Measurements from ENCODE around the gene TMC5.

TMC5 gene

DNA sequence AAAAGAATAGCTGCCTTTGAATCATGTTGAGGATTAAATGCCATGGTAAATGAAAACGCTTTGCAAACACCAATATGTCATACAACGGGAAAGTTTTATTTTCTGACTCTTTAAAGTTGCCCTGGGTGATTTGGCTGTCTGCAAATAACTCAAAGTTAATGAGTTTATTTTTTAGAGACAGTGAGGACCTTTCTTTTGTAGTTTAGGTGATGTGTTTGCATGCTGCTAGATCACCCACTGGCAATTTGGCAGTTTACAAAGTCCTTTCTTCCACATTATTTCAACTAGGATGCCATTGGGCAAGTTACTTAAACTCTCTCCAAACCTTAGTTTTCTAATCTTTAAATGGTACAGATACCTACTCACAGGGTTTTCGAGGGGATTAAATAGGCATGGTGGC lies 66.4 kb downstream of the TMC5 start:
- in situ Hi-C loops (cut with MboI; ENCODE audit: low pct_unique_long_range_greater_than_20kb, low sequenced_read_pairs, unreplicated experiment): no loop called here
- TF ChIP-seq, protein P1, sequence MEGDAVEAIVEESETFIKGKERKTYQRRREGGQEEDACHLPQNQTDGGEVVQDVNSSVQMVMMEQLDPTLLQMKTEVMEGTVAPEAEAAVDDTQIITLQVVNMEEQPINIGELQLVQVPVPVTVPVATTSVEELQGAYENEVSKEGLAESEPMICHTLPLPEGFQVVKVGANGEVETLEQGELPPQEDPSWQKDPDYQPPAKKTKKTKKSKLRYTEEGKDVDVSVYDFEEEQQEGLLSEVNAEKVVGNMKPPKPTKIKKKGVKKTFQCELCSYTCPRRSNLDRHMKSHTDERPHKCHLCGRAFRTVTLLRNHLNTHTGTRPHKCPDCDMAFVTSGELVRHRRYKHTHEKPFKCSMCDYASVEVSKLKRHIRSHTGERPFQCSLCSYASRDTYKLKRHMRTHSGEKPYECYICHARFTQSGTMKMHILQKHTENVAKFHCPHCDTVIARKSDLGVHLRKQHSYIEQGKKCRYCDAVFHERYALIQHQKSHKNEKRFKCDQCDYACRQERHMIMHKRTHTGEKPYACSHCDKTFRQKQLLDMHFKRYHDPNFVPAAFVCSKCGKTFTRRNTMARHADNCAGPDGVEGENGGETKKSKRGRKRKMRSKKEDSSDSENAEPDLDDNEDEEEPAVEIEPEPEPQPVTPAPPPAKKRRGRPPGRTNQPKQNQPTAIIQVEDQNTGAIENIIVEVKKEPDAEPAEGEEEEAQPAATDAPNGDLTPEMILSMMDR (IDR thresholded peaks at IDR 0.05; ENCODE audit: extremely low read depth, insufficient read depth, missing control alignments): no peak
- no peak for DNase-seq (ENCODE audit: low spot score)

DNA sequence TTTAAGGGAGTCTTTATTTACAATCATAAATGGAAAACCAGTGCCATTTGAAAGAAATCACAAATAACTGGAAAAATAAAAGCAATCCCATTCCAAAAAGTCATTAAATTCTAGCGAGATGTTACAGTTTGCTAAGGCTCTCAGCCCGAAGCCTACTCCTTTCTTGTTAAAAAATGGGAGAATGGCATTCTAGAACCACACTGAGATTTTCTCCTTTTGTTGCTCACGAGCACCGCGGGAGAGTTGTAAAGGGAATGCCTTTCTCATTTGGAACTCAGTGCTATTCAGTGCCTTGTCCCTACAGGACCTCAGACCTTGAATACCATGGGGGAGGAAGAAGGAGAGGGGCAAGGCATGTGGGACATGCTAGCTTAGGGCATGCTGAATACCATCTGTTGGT lies 67.9 kb downstream of the TMC5 start:
- in situ Hi-C loops (cut with MboI; ENCODE audit: low pct_unique_long_range_greater_than_20kb, low sequenced_read_pairs, unreplicated experiment): no loop called here
- no peak for DNase-seq (ENCODE audit: low spot score)
- TF ChIP-seq, protein P1 (IDR thresholded peaks at IDR 0.05; ENCODE audit: extremely low read depth, insufficient read depth, missing control alignments): no peak

DNA sequence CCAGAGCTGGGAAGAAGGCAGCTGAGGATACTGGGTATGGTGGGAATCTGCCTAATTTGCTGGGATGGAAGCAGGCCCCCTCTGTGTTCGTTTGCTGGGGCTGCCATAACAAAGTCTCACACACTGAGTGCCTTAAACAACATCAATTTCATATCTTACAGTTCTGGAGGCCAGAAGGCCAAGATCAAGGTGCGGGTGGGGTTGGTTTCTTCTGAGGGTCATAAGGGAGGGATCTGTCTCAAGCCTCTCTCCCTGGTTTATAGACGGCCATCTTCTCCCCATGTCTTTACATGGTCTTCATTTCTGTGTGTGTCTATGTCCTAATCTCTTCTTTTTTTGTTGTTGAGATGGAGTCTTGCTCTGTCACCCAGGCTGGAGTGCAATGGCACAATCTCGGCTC lies 68.4 kb downstream of the TMC5 start:
- TF ChIP-seq, protein P1 (IDR thresholded peaks at IDR 0.05; ENCODE audit: extremely low read depth, insufficient read depth, missing control alignments): no peak
- in situ Hi-C loops (cut with MboI; ENCODE audit: low pct_unique_long_range_greater_than_20kb, low sequenced_read_pairs, unreplicated experiment): no loop called here
- no peak for DNase-seq (ENCODE audit: low spot score)

DNA sequence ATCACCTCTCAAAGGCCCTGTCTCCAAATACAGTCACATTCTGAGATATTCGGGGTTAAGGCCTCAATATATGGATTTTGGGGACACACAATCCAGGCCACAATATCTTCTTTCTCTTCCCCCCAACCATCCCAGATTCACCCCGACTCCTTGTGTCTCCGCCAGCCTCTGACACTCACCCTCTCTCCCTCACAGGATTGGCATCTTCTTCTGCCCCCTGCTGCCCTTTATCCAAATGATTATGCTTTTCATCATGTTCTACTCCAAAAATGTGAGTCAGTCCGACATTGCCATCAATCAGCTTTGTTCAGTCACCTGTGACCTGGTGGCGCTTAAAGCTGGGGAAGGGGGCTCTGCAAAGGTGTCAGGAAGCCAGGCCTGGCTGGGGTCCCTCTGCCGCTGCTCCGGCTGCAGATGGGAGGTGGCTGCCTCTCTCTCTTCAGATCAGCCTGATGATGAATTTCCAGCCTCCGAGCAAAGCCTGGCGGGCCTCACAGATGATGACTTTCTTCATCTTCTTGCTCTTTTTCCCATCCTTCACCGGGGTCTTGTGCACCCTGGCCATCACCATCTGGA lies 69.2 kb downstream of the TMC5 start:
- in situ Hi-C loops (cut with MboI; ENCODE audit: low pct_unique_long_range_greater_than_20kb, low sequenced_read_pairs, unreplicated experiment): no loop called here
- DNase-seq (ENCODE audit: low spot score): no peak
- TF ChIP-seq, protein P1 (IDR thresholded peaks at IDR 0.05; ENCODE audit: extremely low read depth, insufficient read depth, missing control alignments): no peak

DNA sequence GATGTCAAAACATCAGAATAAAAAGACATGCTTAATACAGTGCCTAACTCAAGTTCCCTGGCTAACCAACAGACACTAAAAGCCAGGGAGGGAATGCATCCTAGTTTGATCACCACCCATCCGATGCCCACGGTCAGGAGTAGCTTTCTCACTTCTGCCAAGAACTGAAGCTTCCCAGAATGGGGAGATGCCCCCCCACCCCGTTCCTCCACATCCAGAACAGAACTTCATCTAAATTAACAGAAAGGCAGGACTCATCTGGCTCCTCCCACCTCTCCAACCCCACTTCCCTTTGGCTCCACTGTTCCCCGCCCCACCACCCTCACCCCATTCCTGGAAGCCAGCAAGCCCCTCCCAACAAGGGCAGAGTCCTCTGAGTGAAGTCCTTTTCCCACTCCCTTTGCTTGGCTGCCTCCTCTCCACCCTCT lies 70.5 kb downstream of the TMC5 start:
- TF ChIP-seq, protein P1 (IDR thresholded peaks at IDR 0.05; ENCODE audit: extremely low read depth, insufficient read depth, missing control alignments): no peak
- DNase-seq (ENCODE audit: low spot score): no peak
- in situ Hi-C loops (cut with MboI; ENCODE audit: low pct_unique_long_range_greater_than_20kb, low sequenced_read_pairs, unreplicated experiment): no loop called here

DNA sequence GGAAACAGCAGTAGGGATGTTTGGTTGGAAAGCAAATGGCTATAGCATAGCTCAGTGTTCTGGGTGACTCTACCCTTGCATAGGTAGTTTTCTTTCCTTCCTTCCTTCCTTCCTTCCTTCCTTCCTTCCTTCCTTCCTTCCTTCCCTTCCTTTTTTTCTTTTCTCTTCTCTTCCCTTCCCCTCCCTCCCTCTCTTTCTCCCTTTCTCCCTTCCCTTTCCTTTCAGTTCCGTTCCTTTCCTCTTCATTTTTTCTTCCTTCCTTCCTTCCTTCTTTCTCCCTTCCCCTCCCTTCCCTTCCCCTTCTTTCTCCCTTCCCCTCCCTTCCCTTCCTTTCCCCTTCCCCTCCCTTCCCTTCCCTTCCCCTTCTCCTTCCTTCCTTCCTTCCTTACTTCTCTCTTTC lies 72.9 kb downstream of the TMC5 start:
- TF ChIP-seq, protein P1 (IDR thresholded peaks at IDR 0.05; ENCODE audit: extremely low read depth, insufficient read depth, missing control alignments): no peak
- no peak for DNase-seq (ENCODE audit: low spot score)
- in situ Hi-C loops (cut with MboI; ENCODE audit: low pct_unique_long_range_greater_than_20kb, low sequenced_read_pairs, unreplicated experiment): loop anchor here (10.0 kb wide), 1 partner anchor 96 kb away; no protein-coding TSS in a partner anchor

All from GM13977 (cell line).